ENCODE data around the gene AQP2.

GRCh38 chr12:49920241-49920914 is 30.2 kb upstream of the AQP2 start:
- TF ChIP-seq CTCF (IDR thresholded peaks at IDR 0.05 in 4 of 5, conservative IDR thresholded peaks at IDR 0.05 in 1 of 5), result no peak
- TF ChIP-seq POLR2A (IDR thresholded peaks at IDR 0.05), result no peak
